GM10266 (cell line): ENCODE measurements around the gene GOLGA6D.
"Not testable (repeated sequence)": the region's sequence is repeated elsewhere in the genome, so short reads cannot be mapped to it uniquely, and the experiment has no call there.

Source experiments
- DNase-seq: peaks from one replicate; pipeline ENCODE4 v3.0.0; 2012; ENCODE audit errors: extremely low spot score
- TF ChIP-seq, protein P1 (sequence below): IDR thresholded peaks from 2 replicates; pipeline ENCODE4 v1.5.1; 2012; ENCODE audit warnings: mild to moderate bottlenecking, low read depth; ENCODE audit not compliant: control insufficient read depth, insufficient read depth; ENCODE audit errors: missing control alignments

GOLGA6D gene

DNA sequence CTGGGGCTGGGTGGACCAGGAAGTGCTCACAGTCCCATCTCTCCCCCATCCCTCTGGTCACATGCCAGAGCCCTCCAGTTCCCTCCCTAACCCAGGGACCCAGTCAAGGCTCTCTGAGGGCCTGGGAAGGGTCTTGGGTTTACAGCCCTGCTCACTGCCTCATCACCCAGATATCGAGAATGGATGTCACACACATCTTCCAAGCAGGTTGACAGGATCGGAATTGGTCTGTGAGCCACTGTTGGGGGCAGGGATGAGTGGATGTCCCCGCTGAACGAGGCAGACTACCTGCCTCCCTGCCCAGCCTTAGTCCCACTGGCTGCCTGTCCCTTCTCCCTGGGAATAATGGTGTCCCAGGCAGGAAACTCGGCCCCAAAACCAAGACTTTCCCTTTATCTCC, 44.5 kb upstream of the GOLGA6D start:
- TF ChIP-seq, protein P1, sequence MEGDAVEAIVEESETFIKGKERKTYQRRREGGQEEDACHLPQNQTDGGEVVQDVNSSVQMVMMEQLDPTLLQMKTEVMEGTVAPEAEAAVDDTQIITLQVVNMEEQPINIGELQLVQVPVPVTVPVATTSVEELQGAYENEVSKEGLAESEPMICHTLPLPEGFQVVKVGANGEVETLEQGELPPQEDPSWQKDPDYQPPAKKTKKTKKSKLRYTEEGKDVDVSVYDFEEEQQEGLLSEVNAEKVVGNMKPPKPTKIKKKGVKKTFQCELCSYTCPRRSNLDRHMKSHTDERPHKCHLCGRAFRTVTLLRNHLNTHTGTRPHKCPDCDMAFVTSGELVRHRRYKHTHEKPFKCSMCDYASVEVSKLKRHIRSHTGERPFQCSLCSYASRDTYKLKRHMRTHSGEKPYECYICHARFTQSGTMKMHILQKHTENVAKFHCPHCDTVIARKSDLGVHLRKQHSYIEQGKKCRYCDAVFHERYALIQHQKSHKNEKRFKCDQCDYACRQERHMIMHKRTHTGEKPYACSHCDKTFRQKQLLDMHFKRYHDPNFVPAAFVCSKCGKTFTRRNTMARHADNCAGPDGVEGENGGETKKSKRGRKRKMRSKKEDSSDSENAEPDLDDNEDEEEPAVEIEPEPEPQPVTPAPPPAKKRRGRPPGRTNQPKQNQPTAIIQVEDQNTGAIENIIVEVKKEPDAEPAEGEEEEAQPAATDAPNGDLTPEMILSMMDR, result no peak
- DNase-seq, result no peak

DNA sequence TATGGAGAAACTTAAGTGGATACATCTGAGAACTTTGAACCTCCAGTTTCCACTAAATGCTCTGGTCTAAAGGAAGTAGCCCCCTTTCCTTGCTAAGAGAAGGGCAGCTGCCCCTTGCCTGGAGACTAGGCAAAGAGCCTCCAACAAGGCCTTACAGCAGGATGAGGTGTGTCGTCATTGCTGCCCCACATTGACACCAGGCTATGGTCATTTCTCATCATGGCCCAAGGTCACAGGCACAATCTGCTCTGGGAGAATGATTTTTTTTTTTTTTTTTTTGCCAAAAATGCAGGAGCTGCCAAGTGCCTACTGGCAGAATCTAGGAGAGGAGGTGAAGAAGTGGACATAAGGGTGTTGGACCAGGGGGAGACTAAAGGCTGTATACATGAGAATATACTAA, 36.9 kb upstream of the GOLGA6D start:
- not testable (repeated sequence) for DNase-seq

DNA sequence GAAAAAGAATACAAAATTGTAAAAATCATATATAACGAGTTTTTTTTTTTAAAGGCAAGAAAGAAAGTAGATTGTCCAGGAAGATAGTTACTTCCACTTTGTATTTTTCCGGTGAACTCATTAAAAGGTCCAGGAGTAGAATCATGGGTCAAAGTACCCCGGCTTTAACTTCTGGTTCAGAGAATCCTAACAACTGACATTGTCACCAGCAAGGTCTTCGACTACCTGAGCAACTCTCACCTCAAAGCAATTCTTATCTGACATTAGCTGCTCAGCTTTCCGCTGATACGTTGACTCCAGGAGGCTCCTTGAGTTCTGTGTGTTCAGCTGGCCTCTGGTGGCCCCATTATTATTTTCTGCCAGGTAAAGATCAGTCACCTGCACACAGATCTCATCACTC, 33.6 kb upstream of the GOLGA6D start:
- not testable (repeated sequence) for DNase-seq

- no peak for DNase-seq
- TF ChIP-seq, protein P1, result no peak
Measured at GRCh38 chr15:75249726-75250125, 32.9 kb upstream of the GOLGA6D start.

GRCh38 chr15:75251343-75251742, 31.3 kb upstream of the GOLGA6D start:
- not testable (repeated sequence) for DNase-seq

- not testable (repeated sequence) for DNase-seq
Measured at GRCh38 chr15:75252285-75252684, 30.4 kb upstream of the GOLGA6D start.

DNA sequence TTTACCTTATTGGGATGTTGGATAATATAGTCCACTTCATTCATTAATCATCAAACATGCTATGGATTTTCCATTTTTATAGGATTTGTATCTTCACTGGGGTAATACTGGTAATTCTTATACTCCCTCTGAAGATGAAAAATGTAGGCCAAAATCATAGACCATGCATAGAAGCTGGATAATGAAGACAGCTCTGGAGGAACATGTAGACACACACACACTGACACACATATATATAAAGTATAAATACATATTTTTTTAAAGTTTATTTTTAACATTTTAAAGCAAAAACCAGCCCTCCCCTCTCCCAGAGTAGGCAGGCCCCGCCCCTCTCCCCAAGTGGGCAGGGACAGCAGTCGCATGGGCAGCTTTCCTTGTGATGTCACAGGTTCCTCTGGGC, 24.6 kb upstream of the GOLGA6D start, which contains the start of gene GOLGA6C:
Gene GOLGA6C (plus strand): TSS at position 301 of the 400 bp plus-strand sequence. CDS start 265 bp downstream, outside the sequence.
- not testable (repeated sequence) for DNase-seq

- not testable (repeated sequence) for DNase-seq
Measured at GRCh38 chr15:75258620-75259343, 23.9 kb upstream of the GOLGA6D start.

- DNase-seq, result not testable (repeated sequence)
Measured at GRCh38 chr15:75259873-75260272, 22.8 kb upstream of the GOLGA6D start.

- not testable (repeated sequence) for DNase-seq
Measured at GRCh38 chr15:75273751-75274359, 8.8 kb upstream of the GOLGA6D start.

- DNase-seq, result not testable (repeated sequence)
Measured at GRCh38 chr15:75274509-75275107, 8.0 kb upstream of the GOLGA6D start.

GRCh38 chr15:75275617-75276016, 7.0 kb upstream of the GOLGA6D start:
- not testable (repeated sequence) for DNase-seq

More at GRCh38 chr15:75274509-75275107, 8.0 kb upstream of the GOLGA6D start:
- TF ChIP-seq, protein P1, result peak; percentile 54

- not testable (repeated sequence) for DNase-seq
Measured at GRCh38 chr15:75278497-75278896, 4.1 kb upstream of the GOLGA6D start.

DNA sequence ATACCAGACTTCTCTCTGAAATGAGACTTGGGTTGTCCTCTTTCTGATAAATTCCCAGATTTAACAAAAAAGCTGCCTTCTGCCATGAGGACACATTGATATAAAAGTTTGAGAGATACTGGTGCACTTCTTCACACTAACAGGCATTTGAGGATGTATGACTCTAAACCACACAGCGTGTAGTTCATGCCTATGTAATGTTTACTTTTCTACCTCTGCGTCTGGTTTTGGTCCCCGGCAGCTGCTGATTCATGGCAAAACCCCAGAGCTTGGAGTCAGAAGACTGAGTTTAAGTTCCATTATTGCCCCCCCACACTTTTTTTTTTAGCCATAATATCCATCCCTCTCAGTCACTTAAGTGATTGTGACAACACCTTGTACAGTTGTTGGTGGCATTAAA, 1.5 kb downstream of the GOLGA6D start:
- not testable (repeated sequence) for DNase-seq

DNA sequence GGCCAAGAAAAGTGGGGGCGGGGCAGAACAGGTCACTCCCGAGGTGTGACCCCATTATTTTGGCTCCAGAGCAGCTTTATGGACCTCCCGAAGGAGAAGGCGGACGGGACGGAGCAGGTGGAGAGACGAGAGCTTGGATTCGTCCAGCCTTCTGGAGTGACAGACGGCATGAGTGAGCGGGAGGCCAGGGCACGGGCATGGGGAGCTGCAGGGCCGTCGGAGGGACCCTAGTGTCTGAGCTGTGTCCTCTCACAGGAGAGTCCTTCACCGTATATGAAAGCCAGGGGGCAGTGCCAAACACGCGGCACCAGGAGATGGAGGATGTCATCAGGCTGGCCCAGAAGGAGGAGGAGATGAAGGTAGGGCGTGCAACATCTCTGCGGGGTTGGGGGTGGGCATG, 11.0 kb downstream of the GOLGA6D start:
- not testable (repeated sequence) for DNase-seq

GRCh38 chr15:75298541-75299310, 16.1 kb downstream of the GOLGA6D start:
- DNase-seq, result not testable (repeated sequence)
